DOHH2 (cell line): ENCODE results near the gene COMMD9.

Experiments used
- H3F3A ChIP-seq: fragments of 200-600 bp; sonication (generic), shearing (Covaris generic); 2 replicates; pipeline ENCODE4 v1.6.0; 2016; ENCODE audit warnings: antibody characterized with exemption, mild to moderate bottlenecking; ENCODE audit not compliant: control insufficient read depth, insufficient read depth
- H3K27ac ChIP-seq: fragments of 200-600 bp; sonication (generic); 2 replicates; pipeline ENCODE4 v1.5.1; 2014; ENCODE audit warnings: low read depth, mild to moderate bottlenecking, low read length, moderate library complexity
- H3K27me3 ChIP-seq: fragments of 200-600 bp; sonication (generic); 2 replicates; pipeline ENCODE4 v1.6.1; 2014; ENCODE audit warnings: mild to moderate bottlenecking, low read length, mixed read lengths; ENCODE audit not compliant: control insufficient read depth
- H3K36me3 ChIP-seq: fragments of 200-600 bp; sonication (generic); 2 replicates; pipeline ENCODE4 v1.6.1; 2014; ENCODE audit warnings: mild to moderate bottlenecking, low read length, moderate library complexity, mixed read lengths; ENCODE audit not compliant: control insufficient read depth
- H3K4me1 ChIP-seq: fragments of 200-600 bp; sonication (generic); 2 replicates; pipeline ENCODE4 v1.6.1; 2014; ENCODE audit warnings: mild to moderate bottlenecking, low read length, mixed read lengths; ENCODE audit not compliant: control insufficient read depth
- H3K4me2 ChIP-seq: fragments of 200-600 bp; sonication (generic); 2 replicates; pipeline ENCODE4 v1.6.0; 2014; ENCODE audit warnings: mild to moderate bottlenecking, low read length, moderate library complexity
- H3K4me3 ChIP-seq: fragments of 200-600 bp; sonication (generic); 2 replicates; pipeline ENCODE4 v1.5.1; 2014; ENCODE audit warnings: mild to moderate bottlenecking, low read length, mixed read lengths
- H3K79me2 ChIP-seq: fragments of 200-600 bp; sonication (generic); 2 replicates; pipeline ENCODE4 v1.6.1; 2014; ENCODE audit warnings: mild to moderate bottlenecking, low read length, mixed read lengths; ENCODE audit not compliant: control insufficient read depth
- H3K9me2 ChIP-seq: fragments of 200-600 bp; sonication (generic); replicated peaks from 2 replicates; pipeline ENCODE4 v1.6.1; 2014; ENCODE audit warnings: mild to moderate bottlenecking, low read length, mixed read lengths; ENCODE audit not compliant: control insufficient read depth
- H3K9me3 ChIP-seq: fragments of 200-600 bp; sonication (generic); 2 replicates; pipeline ENCODE4 v1.6.1; 2014; ENCODE audit warnings: antibody characterized with exemption, low read length, mixed read lengths; ENCODE audit not compliant: control insufficient read depth, insufficient read depth
- H4K20me1 ChIP-seq: fragments of 200-600 bp; sonication (generic); 2 replicates; pipeline ENCODE4 v1.6.0; 2014; ENCODE audit warnings: low read depth, mild to moderate bottlenecking, antibody characterized with exemption, low read length, moderate library complexity; ENCODE audit not compliant: control insufficient read depth, insufficient read depth
- EZH2phosphoT487 ChIP-seq: fragments of 200-600 bp; sonication (generic); IDR thresholded peaks from 2 replicates; pipeline ENCODE4 v1.6.1; 2017; ENCODE audit warnings: borderline replicate concordance, mild to moderate bottlenecking, antibody characterized with exemption, low read length, moderate library complexity, mixed read lengths
- TF ChIP-seq, protein P1 (sequence below): fragments of 200-600 bp; sonication (generic); IDR thresholded peaks from one replicate; pipeline ENCODE4 v1.5.1; 2014; ENCODE audit warnings: antibody characterized with exemption, mild to moderate bottlenecking, low read depth, low read length; ENCODE audit not compliant: poor library complexity, severe bottlenecking

COMMD9 gene

DNA sequence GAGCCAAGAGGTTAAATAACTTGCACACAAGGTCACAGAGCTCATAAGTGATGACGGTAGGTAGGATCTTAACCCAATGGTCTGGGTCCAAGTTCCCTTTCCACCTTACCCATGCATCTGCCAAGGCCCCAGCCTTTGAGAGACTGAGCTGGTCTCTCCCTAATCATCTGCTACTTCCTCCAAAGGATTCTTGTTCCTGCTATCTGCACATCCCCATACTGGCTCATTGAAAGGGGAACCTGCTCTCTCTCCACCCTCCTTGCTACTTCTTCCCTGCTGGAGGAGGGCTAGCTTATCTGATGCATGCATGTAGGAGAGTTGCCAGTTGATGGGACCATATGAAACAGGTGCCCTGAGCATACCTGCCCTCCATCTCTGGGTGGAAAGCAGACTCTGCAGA, 47.7 kb downstream of the COMMD9 start:
- Histone ChIP-seq H3K79me2 (no peaks in the 10 kb centered on the region), H3K9me3 (no peaks in the 10 kb centered on the region), H3K36me3 (no peaks in the 10 kb centered on the region), H3K4me1 (no peaks in the 10 kb centered on the region), H3K27me3 (no peaks in the 10 kb centered on the region), H3K27ac (no peak overlapping the region), H3K4me2 (no peak overlapping the region), H3K9me2 (no peaks in the 10 kb centered on the region), H3K4me3 (no peak overlapping the region), H3F3A (no peaks in the 10 kb centered on the region), H4K20me1 (no peaks in the 10 kb centered on the region)
- TF ChIP-seq, protein P1, sequence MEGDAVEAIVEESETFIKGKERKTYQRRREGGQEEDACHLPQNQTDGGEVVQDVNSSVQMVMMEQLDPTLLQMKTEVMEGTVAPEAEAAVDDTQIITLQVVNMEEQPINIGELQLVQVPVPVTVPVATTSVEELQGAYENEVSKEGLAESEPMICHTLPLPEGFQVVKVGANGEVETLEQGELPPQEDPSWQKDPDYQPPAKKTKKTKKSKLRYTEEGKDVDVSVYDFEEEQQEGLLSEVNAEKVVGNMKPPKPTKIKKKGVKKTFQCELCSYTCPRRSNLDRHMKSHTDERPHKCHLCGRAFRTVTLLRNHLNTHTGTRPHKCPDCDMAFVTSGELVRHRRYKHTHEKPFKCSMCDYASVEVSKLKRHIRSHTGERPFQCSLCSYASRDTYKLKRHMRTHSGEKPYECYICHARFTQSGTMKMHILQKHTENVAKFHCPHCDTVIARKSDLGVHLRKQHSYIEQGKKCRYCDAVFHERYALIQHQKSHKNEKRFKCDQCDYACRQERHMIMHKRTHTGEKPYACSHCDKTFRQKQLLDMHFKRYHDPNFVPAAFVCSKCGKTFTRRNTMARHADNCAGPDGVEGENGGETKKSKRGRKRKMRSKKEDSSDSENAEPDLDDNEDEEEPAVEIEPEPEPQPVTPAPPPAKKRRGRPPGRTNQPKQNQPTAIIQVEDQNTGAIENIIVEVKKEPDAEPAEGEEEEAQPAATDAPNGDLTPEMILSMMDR, result no peak
- TF ChIP-seq EZH2phosphoT487, result no peak

DNA sequence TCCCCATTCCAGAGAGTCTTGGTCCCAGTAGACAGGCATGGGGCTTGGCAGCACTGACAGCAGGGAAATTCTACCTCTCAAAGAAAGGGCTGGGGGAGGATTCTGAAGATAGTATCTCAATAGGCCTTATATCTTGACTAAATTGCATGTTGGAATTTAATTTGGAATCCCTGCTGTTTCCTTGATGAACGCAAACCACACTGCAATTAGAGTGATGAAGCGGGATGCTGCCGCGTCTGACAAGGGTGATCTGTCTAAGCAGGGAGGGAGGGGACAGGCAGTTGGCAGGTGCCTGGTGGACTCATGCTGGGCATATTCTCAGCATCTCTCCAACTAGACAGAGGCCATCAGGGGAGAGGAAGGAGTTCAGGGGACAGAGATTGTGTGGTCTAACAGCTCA, 48.4 kb downstream of the COMMD9 start:
- Histone ChIP-seq H3F3A (no peaks in the 10 kb centered on the region), H3K9me3 (no peaks in the 10 kb centered on the region), H3K27ac (no peak overlapping the region), H3K4me3 (no peak overlapping the region), H3K4me1 (no peaks in the 10 kb centered on the region), H3K9me2 (no peaks in the 10 kb centered on the region), H3K36me3 (no peaks in the 10 kb centered on the region), H3K79me2 (no peaks in the 10 kb centered on the region), H3K27me3 (no peaks in the 10 kb centered on the region), H3K4me2 (no peak overlapping the region), H4K20me1 (no peaks in the 10 kb centered on the region)
- TF ChIP-seq, protein P1, result no peak
- no peak for TF ChIP-seq EZH2phosphoT487

DNA sequence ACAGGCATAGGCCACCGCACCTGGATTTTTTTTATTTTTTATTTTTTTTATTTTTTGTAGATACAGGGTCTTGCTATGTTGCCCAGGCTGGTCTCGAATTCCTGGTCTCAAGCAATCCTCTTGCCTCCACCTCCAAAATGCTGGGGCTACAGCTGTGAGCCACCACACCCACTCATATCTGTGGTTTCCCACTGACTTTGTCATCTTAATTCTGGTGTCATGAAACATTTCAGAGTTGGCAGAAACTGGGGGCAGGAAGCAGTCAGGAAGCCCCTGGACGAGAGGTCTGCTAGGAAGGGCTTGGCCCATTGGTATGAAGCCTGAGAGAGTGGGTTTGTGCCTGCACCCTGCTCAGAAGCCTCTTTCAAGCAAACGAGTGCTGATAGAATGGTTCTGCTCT, 49.1 kb downstream of the COMMD9 start:
- no peaks in the 10 kb centered on the region for H4K20me1 ChIP-seq
- H3K9me2 ChIP-seq, result no peaks in the 10 kb centered on the region
- no peaks in the 10 kb centered on the region for H3K36me3 ChIP-seq
- H3K27me3 ChIP-seq, result no peaks in the 10 kb centered on the region
- no peak overlapping the region for H3K27ac ChIP-seq
- H3K4me3 ChIP-seq, result no peak overlapping the region
- no peak overlapping the region for H3K4me2 ChIP-seq
- H3K79me2 ChIP-seq, result no peaks in the 10 kb centered on the region
- H3K9me3 ChIP-seq, result no peaks in the 10 kb centered on the region
- H3K4me1 ChIP-seq, result no peaks in the 10 kb centered on the region
- H3F3A ChIP-seq, result no peaks in the 10 kb centered on the region
- TF ChIP-seq EZH2phosphoT487, result no peak
- TF ChIP-seq, protein P1, result no peak

DNA sequence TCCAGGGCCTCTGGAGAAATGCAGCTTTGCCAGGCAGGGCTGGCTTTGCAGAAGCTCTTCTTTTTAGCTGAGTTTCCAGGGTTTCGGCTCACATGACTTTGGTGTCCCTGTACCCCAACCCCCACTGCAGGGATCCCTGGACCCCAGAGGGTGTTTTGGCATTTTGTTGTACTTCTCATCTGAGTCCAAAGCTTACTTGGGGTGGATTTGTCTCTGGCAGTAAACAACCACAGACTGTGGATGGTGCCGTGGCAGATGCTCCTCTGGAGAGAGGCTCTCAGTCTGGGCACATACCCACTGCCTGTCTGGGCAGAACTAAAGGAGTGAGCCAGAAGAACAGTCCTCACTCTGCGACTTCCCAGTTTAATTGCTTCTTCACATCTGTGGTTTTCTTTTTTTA, 49.6 kb downstream of the COMMD9 start:
- Histone ChIP-seq H3K79me2 (no peaks in the 10 kb centered on the region), H4K20me1 (no peaks in the 10 kb centered on the region), H3F3A (no peaks in the 10 kb centered on the region), H3K4me1 (no peaks in the 10 kb centered on the region), H3K27ac (no peak overlapping the region), H3K4me2 (no peak overlapping the region), H3K4me3 (no peak overlapping the region), H3K27me3 (no peaks in the 10 kb centered on the region), H3K9me2 (no peaks in the 10 kb centered on the region), H3K9me3 (no peaks in the 10 kb centered on the region), H3K36me3 (no peaks in the 10 kb centered on the region)
- TF ChIP-seq, protein P1, result no peak
- TF ChIP-seq EZH2phosphoT487, result no peak
